A549 (cell line): ENCODE results near the gene MPPED1.

ENCODE experiments used
- CBX8 ChIP-seq: fragments of 200-600 bp; sonication (generic); IDR thresholded peaks from 2 replicates; pipeline ENCODE4 v1.6.1; 2016
- CTCF ChIP-seq: fragments of >200 bp; sonication (Bioruptor Twin); formaldehyde crosslinking; IDR thresholded peaks from 3 replicates; pipeline ENCODE4 v1.5.1; 2016
- EP300 ChIP-seq, 2 experiments: fragments of >200 bp; sonication (Bioruptor Twin); formaldehyde crosslinking; IDR thresholded peaks; 2 replicates in 1 of 2; 3 replicates in 1 of 2; pipeline ENCODE4 v1.6.1; 2016 to 2017
- JUN ChIP-seq, 2 experiments: fragments of >200 bp; sonication (Bioruptor Twin); formaldehyde crosslinking; IDR thresholded peaks; 2 replicates in 1 of 2; 3 replicates in 1 of 2; pipeline ENCODE4 v1.6.1; 2016 to 2017
- JUNB ChIP-seq: fragments of >200 bp; sonication (Bioruptor Twin); formaldehyde crosslinking; IDR thresholded peaks from 2 replicates; pipeline ENCODE4 v1.6.1; 2016
- KDM5A ChIP-seq: fragments of 200-600 bp; sonication (generic); IDR thresholded peaks from 2 replicates; pipeline ENCODE4 v1.6.1; 2016; ENCODE audit warnings: antibody characterized with exemption, mild to moderate bottlenecking
- MAX ChIP-seq: IDR thresholded peaks from 2 replicates; pipeline ENCODE4 v1.6.1; 2012
- MYC ChIP-seq: IDR thresholded peaks from 2 replicates; pipeline ENCODE4 v1.6.1; 2012; ENCODE audit warnings: mild to moderate bottlenecking, inconsistent platforms, low read length, improper control_type of control experiment, borderline replicate concordance
- POLR2A ChIP-seq: IDR thresholded peaks from 2 replicates; pipeline ENCODE4 v1.6.1; 2012; ENCODE audit warnings: mild to moderate bottlenecking, low read length
- RAD21 ChIP-seq, 2 experiments: fragments of >200 bp in 1 of 2; sonication (Bioruptor Twin) in 1 of 2; formaldehyde crosslinking in 1 of 2; IDR thresholded peaks in 1 of 2; conservative IDR thresholded peaks in 1 of 2; 2 replicates in 1 of 2; 3 replicates in 1 of 2; pipeline ENCODE4 v1.6.1; 2012 to 2018; ENCODE audit warnings: inconsistent platforms in 1 of 2
- REST ChIP-seq: fragments of 200-600 bp; sonication (generic); IDR thresholded peaks from 2 replicates; pipeline ENCODE4 v1.6.1; 2016; ENCODE audit warnings: antibody characterized with exemption, mild to moderate bottlenecking, moderate library complexity
- RFX5 ChIP-seq: fragments of 450-650 bp; IDR thresholded peaks from 2 replicates; pipeline ENCODE4 v1.7.1; 2014; ENCODE audit warnings: antibody characterized with exemption, mild to moderate bottlenecking, moderate library complexity
- USF2 ChIP-seq: fragments of 450-650 bp; IDR thresholded peaks from 2 replicates; pipeline ENCODE4 v1.6.1; 2014; ENCODE audit warnings: antibody characterized with exemption

GRCh38 chr22:43436868-43437267 is 25.1 kb downstream of the MPPED1 start:
- no peak for TF ChIP-seq POLR2A
- TF ChIP-seq RAD21 (conservative IDR thresholded peaks at IDR 0.05 in 1 of 2, IDR thresholded peaks at IDR 0.05 in 1 of 2) = no peak
- TF ChIP-seq JUN (IDR thresholded peaks at IDR 0.05) = no peak
- no peak for TF ChIP-seq CTCF
- no peak for TF ChIP-seq CBX8
- no peak for TF ChIP-seq USF2
- TF ChIP-seq MAX = no peak
- TF ChIP-seq JUNB = no peak
- no peak for TF ChIP-seq KDM5A
- no peak for TF ChIP-seq MYC
- no peak for TF ChIP-seq REST
- no peak for TF ChIP-seq RFX5
- TF ChIP-seq EP300 (IDR thresholded peaks at IDR 0.05) = no peak
